SK-N-SH treated with all-trans-retinoic acid at 6 μM for 48 hours (cell line): ENCODE data around the gene IQSEC2.

Experiments
- ARNTL ChIP-seq: fragments of 450-650 bp; formaldehyde crosslinking; IDR thresholded peaks from 2 replicates; pipeline ENCODE4 v1.5.0; 2020; ENCODE audit warnings: low read depth, mild to moderate bottlenecking, moderate library complexity, borderline replicate concordance
- ESRRG ChIP-seq: fragments of 250-450 bp; sonication (Bioruptor Pico); IDR thresholded peaks from 2 replicates; pipeline ENCODE4 v1.6.1; 2021; ENCODE audit warnings: mild to moderate bottlenecking
- RARB ChIP-seq: fragments of 250-450 bp; sonication (Bioruptor Pico); IDR thresholded peaks from 2 replicates; pipeline ENCODE4 v1.8.0; 2021; ENCODE audit warnings: mild to moderate bottlenecking, moderate library complexity
- ZC3H10 ChIP-seq: fragments of 250-450 bp; sonication (Bioruptor Pico); IDR thresholded peaks from 2 replicates; pipeline ENCODE4 v1.5.1; 2021; ENCODE audit warnings: mild to moderate bottlenecking, moderate library complexity
- ZFP3 ChIP-seq: fragments of 250-450 bp; sonication (Bioruptor Pico); IDR thresholded peaks from 2 replicates; pipeline ENCODE4 v1.5.0; 2020; ENCODE audit warnings: mild to moderate bottlenecking, moderate library complexity
- ZFP30 ChIP-seq: fragments of 450-650 bp; formaldehyde crosslinking; IDR thresholded peaks from 2 replicates; pipeline ENCODE4 v1.5.0; 2022; ENCODE audit warnings: mild to moderate bottlenecking, moderate library complexity
- TF ChIP-seq, protein P1 (sequence below): fragments of 250-450 bp; sonication (Bioruptor Pico); IDR thresholded peaks from 2 replicates; pipeline ENCODE4 v1.8.0; 2020; ENCODE audit warnings: mild to moderate bottlenecking, moderate library complexity, borderline replicate concordance

GRCh38 chrX:53279296-53280237, 1.8 kb downstream of the IQSEC2 start:
- TF ChIP-seq ZFP3 (CRISPR knock-in tag) (0 out of 2 replicates have a peak, but pooled peaks have one; percentile 35), ESRRG (CRISPR knock-in tag) (no peak), ZFP30 (no peak), RARB (CRISPR knock-in tag) (no peak), ARNTL (no peak), ZC3H10 (CRISPR knock-in tag) (no peak)
- TF ChIP-seq, protein P1, sequence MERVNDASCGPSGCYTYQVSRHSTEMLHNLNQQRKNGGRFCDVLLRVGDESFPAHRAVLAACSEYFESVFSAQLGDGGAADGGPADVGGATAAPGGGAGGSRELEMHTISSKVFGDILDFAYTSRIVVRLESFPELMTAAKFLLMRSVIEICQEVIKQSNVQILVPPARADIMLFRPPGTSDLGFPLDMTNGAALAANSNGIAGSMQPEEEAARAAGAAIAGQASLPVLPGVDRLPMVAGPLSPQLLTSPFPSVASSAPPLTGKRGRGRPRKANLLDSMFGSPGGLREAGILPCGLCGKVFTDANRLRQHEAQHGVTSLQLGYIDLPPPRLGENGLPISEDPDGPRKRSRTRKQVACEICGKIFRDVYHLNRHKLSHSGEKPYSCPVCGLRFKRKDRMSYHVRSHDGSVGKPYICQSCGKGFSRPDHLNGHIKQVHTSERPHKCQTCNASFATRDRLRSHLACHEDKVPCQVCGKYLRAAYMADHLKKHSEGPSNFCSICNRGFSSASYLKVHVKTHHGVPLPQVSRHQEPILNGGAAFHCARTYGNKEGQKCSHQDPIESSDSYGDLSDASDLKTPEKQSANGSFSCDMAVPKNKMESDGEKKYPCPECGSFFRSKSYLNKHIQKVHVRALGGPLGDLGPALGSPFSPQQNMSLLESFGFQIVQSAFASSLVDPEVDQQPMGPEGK (CRISPR knock-in tag), result no peak
